ENCODE data around the gene CFAP77.

GRCh38 chr9:132446887-132447286 lies 36.9 kb downstream of the CFAP77 start:
- TF ChIP-seq CTCF (IDR thresholded peaks at IDR 0.05) = no peak
- no peak for TF ChIP-seq POLR2AphosphoS5 (IDR thresholded peaks at IDR 0.05)
- TF ChIP-seq POLR2A (IDR thresholded peaks at IDR 0.05) = no peak

Measured in sigmoid colon (tissue), 4 donors.